Adrenal gland (tissue), 5 donors: ENCODE measurements around the gene FASN.

Experiments
- POLR2A ChIP-seq, 2 donors: fragments of 450-650 bp; IDR thresholded peaks; one replicate each; pipeline ENCODE4 v1.6.1; 2017; ENCODE audit warnings: antibody characterized with exemption in 2 of 2, mild to moderate bottlenecking in 2 of 2, moderate library complexity in 1 of 2
- TF ChIP-seq, protein P1 (sequence below), 6 experiments: fragments of 450-650 bp in 4 of 6; fragments of 200-600 bp in 2 of 6; sonication (generic) in 1 of 6; IDR thresholded peaks; 1 replicate in 5 of 6; 2 replicates in 1 of 6; pipeline versions ENCODE4 v1.5.1 to v1.8.0; 2016 to 2021; ENCODE audit warnings: antibody characterized with exemption in 6 of 6, mild to moderate bottlenecking in 2 of 6, moderate library complexity in 1 of 6
- donor health status: DM: no; HTN: no; CAD: no.

DNA sequence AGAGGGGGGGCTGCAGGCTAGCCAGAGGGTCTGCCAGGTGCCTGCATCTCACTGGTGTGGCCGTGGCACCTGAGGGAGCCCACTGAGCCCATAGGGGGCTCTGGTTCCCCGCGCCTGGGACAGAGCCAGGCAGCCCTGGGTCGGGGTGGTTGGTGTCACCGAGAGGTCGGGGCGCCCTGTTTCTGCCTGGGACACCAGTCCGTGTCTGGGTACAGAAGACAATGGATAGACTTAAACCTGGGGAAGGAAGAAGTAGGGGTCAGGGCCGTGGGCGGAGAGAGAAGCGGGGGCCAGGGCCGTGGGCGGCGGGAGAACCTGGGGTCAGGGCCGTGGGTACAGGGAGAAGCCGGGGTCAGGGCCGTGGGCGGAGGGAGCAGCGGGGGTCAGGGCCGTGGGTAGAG is 49.5 kb downstream of the FASN start:
- TF ChIP-seq, protein P1, sequence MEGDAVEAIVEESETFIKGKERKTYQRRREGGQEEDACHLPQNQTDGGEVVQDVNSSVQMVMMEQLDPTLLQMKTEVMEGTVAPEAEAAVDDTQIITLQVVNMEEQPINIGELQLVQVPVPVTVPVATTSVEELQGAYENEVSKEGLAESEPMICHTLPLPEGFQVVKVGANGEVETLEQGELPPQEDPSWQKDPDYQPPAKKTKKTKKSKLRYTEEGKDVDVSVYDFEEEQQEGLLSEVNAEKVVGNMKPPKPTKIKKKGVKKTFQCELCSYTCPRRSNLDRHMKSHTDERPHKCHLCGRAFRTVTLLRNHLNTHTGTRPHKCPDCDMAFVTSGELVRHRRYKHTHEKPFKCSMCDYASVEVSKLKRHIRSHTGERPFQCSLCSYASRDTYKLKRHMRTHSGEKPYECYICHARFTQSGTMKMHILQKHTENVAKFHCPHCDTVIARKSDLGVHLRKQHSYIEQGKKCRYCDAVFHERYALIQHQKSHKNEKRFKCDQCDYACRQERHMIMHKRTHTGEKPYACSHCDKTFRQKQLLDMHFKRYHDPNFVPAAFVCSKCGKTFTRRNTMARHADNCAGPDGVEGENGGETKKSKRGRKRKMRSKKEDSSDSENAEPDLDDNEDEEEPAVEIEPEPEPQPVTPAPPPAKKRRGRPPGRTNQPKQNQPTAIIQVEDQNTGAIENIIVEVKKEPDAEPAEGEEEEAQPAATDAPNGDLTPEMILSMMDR (IDR thresholded peaks at IDR 0.05) = no peak
- no peak for TF ChIP-seq POLR2A (IDR thresholded peaks at IDR 0.05)
